Prostate gland (tissue), 2 donors: ENCODE measurements around the gene NRCAM.

Experiments
- POLR2A ChIP-seq: fragments of 450-650 bp; IDR thresholded peaks from one replicate; pipeline ENCODE4 v1.6.1; 2016; ENCODE audit warnings: antibody characterized with exemption, mild to moderate bottlenecking
- POLR2AphosphoS5 ChIP-seq: sonication (generic); formaldehyde crosslinking; IDR thresholded peaks from one replicate; pipeline ENCODE4 v1.6.1; 2017; ENCODE audit warnings: antibody characterized with exemption
- TF ChIP-seq, protein P1 (sequence below), 4 experiments: fragments of 200-600 bp in 2 of 4; fragments of 450-650 bp in 2 of 4; sonication (generic) in 2 of 4; IDR thresholded peaks; 1 replicate in 3 of 4; 2 replicates in 1 of 4; pipeline ENCODE4 v1.5.1; 2016 to 2019; ENCODE audit warnings: antibody characterized with exemption in 4 of 4, mild to moderate bottlenecking in 2 of 4, moderate library complexity in 2 of 4

DNA sequence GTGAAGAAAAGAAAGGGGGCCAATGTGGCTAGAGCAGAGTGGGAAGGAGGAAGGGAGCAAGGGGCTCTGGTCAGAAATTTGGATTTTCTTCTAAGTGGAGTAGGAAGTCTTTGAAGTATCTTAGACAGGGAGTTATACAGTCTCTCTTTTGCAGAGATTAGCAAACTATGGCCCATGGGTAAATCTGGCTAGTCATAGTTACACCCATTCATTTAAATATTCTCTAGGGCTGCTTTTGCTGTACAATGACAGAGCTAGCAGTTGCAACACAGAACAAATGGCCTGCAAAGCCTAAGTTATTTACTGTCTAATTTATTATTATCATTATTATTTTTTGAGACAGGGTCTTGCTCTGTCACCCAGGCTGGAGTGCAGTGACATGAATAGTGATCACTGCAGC, 315.6 kb downstream of the NRCAM start:
- TF ChIP-seq, protein P1, sequence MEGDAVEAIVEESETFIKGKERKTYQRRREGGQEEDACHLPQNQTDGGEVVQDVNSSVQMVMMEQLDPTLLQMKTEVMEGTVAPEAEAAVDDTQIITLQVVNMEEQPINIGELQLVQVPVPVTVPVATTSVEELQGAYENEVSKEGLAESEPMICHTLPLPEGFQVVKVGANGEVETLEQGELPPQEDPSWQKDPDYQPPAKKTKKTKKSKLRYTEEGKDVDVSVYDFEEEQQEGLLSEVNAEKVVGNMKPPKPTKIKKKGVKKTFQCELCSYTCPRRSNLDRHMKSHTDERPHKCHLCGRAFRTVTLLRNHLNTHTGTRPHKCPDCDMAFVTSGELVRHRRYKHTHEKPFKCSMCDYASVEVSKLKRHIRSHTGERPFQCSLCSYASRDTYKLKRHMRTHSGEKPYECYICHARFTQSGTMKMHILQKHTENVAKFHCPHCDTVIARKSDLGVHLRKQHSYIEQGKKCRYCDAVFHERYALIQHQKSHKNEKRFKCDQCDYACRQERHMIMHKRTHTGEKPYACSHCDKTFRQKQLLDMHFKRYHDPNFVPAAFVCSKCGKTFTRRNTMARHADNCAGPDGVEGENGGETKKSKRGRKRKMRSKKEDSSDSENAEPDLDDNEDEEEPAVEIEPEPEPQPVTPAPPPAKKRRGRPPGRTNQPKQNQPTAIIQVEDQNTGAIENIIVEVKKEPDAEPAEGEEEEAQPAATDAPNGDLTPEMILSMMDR (IDR thresholded peaks at IDR 0.05) = no peak
- TF ChIP-seq POLR2AphosphoS5 = no peak
- TF ChIP-seq POLR2A = no peak
